CD14-positive monocyte (primary cell): ENCODE data around the gene PIEZO2. TPM values are rescaled to one million over a fixed set of nuclear protein-coding genes. Genes with fewer than 3 reads are reported as not detected.
"Not testable (repeated sequence)": the region's sequence is repeated elsewhere in the genome, so short reads cannot be mapped to it uniquely, and the experiment has no call there.

ENCODE experiments used
- DNase-seq, 3 donors: peaks; one replicate each; pipeline ENCODE4 v3.0.0-alpha.2; 2011 to 2022
- H2AFZ ChIP-seq: 2 replicates; pipeline ENCODE4 v1.6.0; 2012; ENCODE audit warnings: mild to moderate bottlenecking, low read depth, low read length, inconsistent platforms; ENCODE audit not compliant: insufficient read depth, poor library complexity, severe bottlenecking
- H3K27ac ChIP-seq, 2 donors: 1 replicate in 1 of 2; 2 replicates in 1 of 2; pipeline ENCODE4 v1.5.1; 2012 to 2013; ENCODE audit warnings: low read length in 2 of 2, control low read depth in 1 of 2, inconsistent platforms in 1 of 2, low read depth in 1 of 2, mild to moderate bottlenecking in 1 of 2
- H3K27me3 ChIP-seq, 2 donors: one replicate each; pipeline versions ENCODE4 v1.6.0 to v1.6.1; 2011 to 2013; ENCODE audit warnings: low read length in 2 of 2; ENCODE audit not compliant: control insufficient read depth in 2 of 2, insufficient read depth in 2 of 2
- H3K36me3 ChIP-seq, 2 donors: replicated peaks in 1 of 2; 1 replicate in 1 of 2; 2 replicates in 1 of 2; pipeline versions ENCODE4 v1.5.1 to v1.6.1; 2012 to 2013; ENCODE audit warnings: low read length in 2 of 2, control low read depth in 1 of 2, inconsistent platforms in 1 of 2, mild to moderate bottlenecking in 1 of 2; ENCODE audit not compliant: insufficient read depth in 2 of 2, control insufficient read depth in 1 of 2
- H3K4me1 ChIP-seq, 2 donors: 1 replicate in 1 of 2; 2 replicates in 1 of 2; pipeline versions ENCODE4 v1.5.1 to v1.6.1; 2012 to 2013; ENCODE audit warnings: low read length in 2 of 2, control low read depth in 1 of 2, inconsistent platforms in 1 of 2, mild to moderate bottlenecking in 1 of 2, moderate library complexity in 1 of 2; ENCODE audit not compliant: insufficient read depth in 2 of 2, control insufficient read depth in 1 of 2
- H3K4me2 ChIP-seq: replicated peaks from 2 replicates; pipeline ENCODE3; 2012; ENCODE audit warnings: low read length, moderate library complexity, mild to moderate bottlenecking; ENCODE audit not compliant: poor library complexity, severe bottlenecking; ENCODE audit errors: extremely low read depth
- H3K4me3 ChIP-seq, 3 experiments: fragments of 200-600 bp in 1 of 3; sonication (generic) in 1 of 3; replicated peaks in 1 of 3; 1 replicate in 2 of 3; 2 replicates in 1 of 3; pipeline ENCODE4 v1.5.1; 2011 to 2013; ENCODE audit warnings: low read length in 3 of 3, mild to moderate bottlenecking in 3 of 3, control low read depth in 2 of 3, low read depth in 2 of 3, inconsistent platforms in 1 of 3, moderate library complexity in 1 of 3
- H3K79me2 ChIP-seq: 2 replicates; pipeline ENCODE4 v1.6.0; 2012; ENCODE audit warnings: mild to moderate bottlenecking, control low read depth, inconsistent platforms, low read length, moderate library complexity; ENCODE audit not compliant: insufficient read depth
- H3K9ac ChIP-seq: 2 replicates; pipeline ENCODE4 v1.6.0; 2017; ENCODE audit warnings: low read length, mild to moderate bottlenecking; ENCODE audit not compliant: insufficient read depth, poor library complexity, severe bottlenecking
- H3K9me3 ChIP-seq, 2 donors: replicated peaks in 1 of 2; 1 replicate in 1 of 2; 2 replicates in 1 of 2; pipeline versions ENCODE4 v1.5.1 to v1.6.1; 2012 to 2013; ENCODE audit warnings: low read length in 2 of 2, control low read depth in 1 of 2; ENCODE audit not compliant: control insufficient read depth in 1 of 2, insufficient read depth in 1 of 2
- H4K20me1 ChIP-seq: 2 replicates; pipeline ENCODE4 v1.6.0; 2012; ENCODE audit warnings: mild to moderate bottlenecking, low read length, control low read depth, moderate library complexity; ENCODE audit not compliant: insufficient read depth
- H3K27ac Mint-ChIP-seq, 7 donors: one replicate each; pipeline ENCODE4 v1.8.0; 2020; ENCODE audit warnings: mild to moderate bottlenecking in 7 of 7, mixed read lengths in 7 of 7, moderate library complexity in 6 of 7, inconsistent platforms in 2 of 7
- H3K27me3 Mint-ChIP-seq, 3 donors: one replicate each; pipeline ENCODE4 v1.8.0; 2021 to 2022; ENCODE audit warnings: low read depth in 3 of 3, mild to moderate bottlenecking in 3 of 3, mixed read lengths in 3 of 3, moderate library complexity in 3 of 3, inconsistent platforms in 1 of 3
- H3K36me3 Mint-ChIP-seq, 2 donors: one replicate each; pipeline ENCODE4 v1.8.0; 2020; ENCODE audit warnings: mixed read lengths in 2 of 2, inconsistent platforms in 1 of 2, mild to moderate bottlenecking in 1 of 2
- H3K4me1 Mint-ChIP-seq: one replicate; pipeline ENCODE4 v1.8.0; 2020; ENCODE audit warnings: mild to moderate bottlenecking, mixed read lengths
- H3K4me3 Mint-ChIP-seq, 2 donors: one replicate each; pipeline ENCODE4 v1.8.0; 2020; ENCODE audit warnings: mild to moderate bottlenecking in 2 of 2, mixed read lengths in 2 of 2, moderate library complexity in 1 of 2
- H3K9me3 Mint-ChIP-seq, 7 donors: one replicate each; pipeline ENCODE4 v1.8.0; 2020 to 2022; ENCODE audit warnings: mixed read lengths in 7 of 7, mild to moderate bottlenecking in 6 of 7, moderate library complexity in 6 of 7, inconsistent platforms in 2 of 7
- CTCF ChIP-seq: fragments of 200-600 bp; IDR thresholded peaks from one replicate; pipeline ENCODE4 v1.8.0; 2022; ENCODE audit warnings: antibody characterized with exemption, mild to moderate bottlenecking
- WGBS: methylation state at CpG from one replicate; pipeline ENCODE4 v1.1.5; 2013; ENCODE audit warnings: missing lambda C conversion rate; ENCODE audit not compliant: insufficient coverage; 5-methylcytosine and 5-hydroxymethylcytosine counted together
- intact Hi-C, 2 donors: fragments of 100-400 bp; cut with micrococcal nuclease; formaldehyde crosslinking; loops; one replicate each; pipeline versions ENCODE4 v1.15.0 to v1.15.1; 2023
- polyA plus RNA-seq, 3 donors: library from polyadenylated mRNA; depleted of rRNA in 1 of 3; unstranded in 2 of 3; stranded (reverse) in 1 of 3; fragments of 300-500 nt in 2 of 3; fragments of >200 nt in 1 of 3; fragmentation: Illumina TruSeq in 2 of 3; gene quantifications; 1 replicate in 2 of 3; 2 replicates in 1 of 3; pipeline ENCODE4 v1.2.3, GENCODE V29; 2012 to 2021

The PIEZO2 gene
- polyA plus RNA-seq, 3 donors: not detected

- H3K4me3 ChIP-seq: no peak overlapping the region
- H4K20me1 ChIP-seq: no peaks in the 10 kb centered on the region
- Mint-ChIP-seq H3K9me3 (peaks cover 0 to 2% (median 0%) of the 10 kb centered on the region in 7 donors), H3K27ac (no peak overlapping the region), H3K36me3 (no peaks in the 10 kb centered on the region), H3K27me3 (peaks cover 0 to 1% (median under 1%) of the 10 kb centered on the region in 3 donors), H3K4me1 (no peaks in the 10 kb centered on the region), H3K4me3 (no peak overlapping the region)
- TF ChIP-seq CTCF: no peak
- no peak overlapping the region for H3K9ac ChIP-seq
- H3K9me3 ChIP-seq: no peaks in the 10 kb centered on the region
- H3K27ac ChIP-seq: no peak overlapping the region
- WGBS: 100% methylated on average over 8 of the region's 8 CpGs
- no peak for DNase-seq
- H3K27me3 ChIP-seq: no peaks in the 10 kb centered on the region
- H3K36me3 ChIP-seq: no peaks in the 10 kb centered on the region
- H2AFZ ChIP-seq: no peak overlapping the region
- H3K4me1 ChIP-seq: no peaks in the 10 kb centered on the region
- no peak overlapping the region for H3K4me2 ChIP-seq
- intact Hi-C loops: no loop called here
- no peaks in the 10 kb centered on the region for H3K79me2 ChIP-seq
These were observed 302.0 kb downstream of the PIEZO2 start for GRCh38 chr18:10847408-10847790.

GRCh38 chr18:10846657-10847407 is 302.5 kb downstream of the PIEZO2 start:
- Mint-ChIP-seq H3K27ac (peak overlapping the region in 1 of 7 donors; percentile 64), H3K9me3 (peaks cover 0 to 2% (median 0%) of the 10 kb centered on the region in 7 donors), H3K4me3 (no peak overlapping the region), H3K36me3 (no peaks in the 10 kb centered on the region), H3K4me1 (no peaks in the 10 kb centered on the region), H3K27me3 (peaks cover 0 to 3% (median 1%) of the 10 kb centered on the region in 3 donors)
- no peaks in the 10 kb centered on the region for H3K9me3 ChIP-seq
- H3K4me1 ChIP-seq: no peaks in the 10 kb centered on the region
- no peak for DNase-seq
- H3K27ac ChIP-seq: no peak overlapping the region
- H3K4me3 ChIP-seq: no peak overlapping the region
- intact Hi-C loops: no loop called here
- TF ChIP-seq CTCF: no peak
- H2AFZ ChIP-seq: no peak overlapping the region
- no peak overlapping the region for H3K9ac ChIP-seq
- H3K79me2 ChIP-seq: no peaks in the 10 kb centered on the region
- H3K27me3 ChIP-seq: no peaks in the 10 kb centered on the region
- 96% methylated on average over 6 of the region's 6 CpGs for WGBS
- H3K36me3 ChIP-seq: no peaks in the 10 kb centered on the region
- no peak overlapping the region for H3K4me2 ChIP-seq
- H4K20me1 ChIP-seq: no peaks in the 10 kb centered on the region

GRCh38 chr18:10846035-10846434 is 303.3 kb downstream of the PIEZO2 start:
- H3K36me3 Mint-ChIP-seq, H3K4me3 Mint-ChIP-seq, H3K4me1 ChIP-seq, H3K27me3 ChIP-seq, H3K27ac ChIP-seq, H3K36me3 ChIP-seq, H3K9ac ChIP-seq, H3K9me3 ChIP-seq, H3K27me3 Mint-ChIP-seq, H2AFZ ChIP-seq, H4K20me1 ChIP-seq, H3K9me3 Mint-ChIP-seq, DNase-seq, intact Hi-C loops, H3K4me3 ChIP-seq, H3K4me1 Mint-ChIP-seq, H3K79me2 ChIP-seq, H3K27ac Mint-ChIP-seq, H3K4me2 ChIP-seq: not testable (repeated sequence)
- WGBS: no CpG with 5 or more reads among the region's 2 CpGs
